Ovary (tissue), 9 donors: ENCODE measurements around the gene HCAR1. TPM values are rescaled to one million over a fixed set of nuclear protein-coding genes. Genes with fewer than 3 reads are reported as not detected.

ENCODE experiments used
- DNase-seq, 5 donors: peaks; one replicate each; pipeline ENCODE4 v3.0.0-alpha.2; 2019 to 2020
- H3K27ac ChIP-seq, 2 donors: fragments of 200-600 bp; one replicate each; pipeline versions ENCODE4 v1.5.1 to v1.8.0; 2019 to 2022
- H3K27me3 ChIP-seq: fragments of 200-600 bp; one replicate; pipeline ENCODE4 v1.8.0; 2022
- H3K36me3 ChIP-seq: fragments of 200-600 bp; sonication (generic); one replicate; pipeline ENCODE4 v1.5.1; 2019
- H3K4me1 ChIP-seq: one replicate; pipeline ENCODE4 v1.8.1; 2013; ENCODE audit warnings: mild to moderate bottlenecking, moderate library complexity; ENCODE audit not compliant: insufficient read depth
- H3K4me3 ChIP-seq: fragments of 200-600 bp; sonication (generic); one replicate; pipeline ENCODE4 v1.5.1; 2017
- H3K9me3 ChIP-seq, 2 donors: fragments of 200-600 bp in 1 of 2; sonication (generic) in 1 of 2; one replicate each; pipeline versions ENCODE4 v1.5.1 to v1.8.1; 2013 to 2019; ENCODE audit warnings: mild to moderate bottlenecking in 1 of 2, moderate library complexity in 1 of 2
- CTCF ChIP-seq, 3 donors: fragments of 450-650 bp in 2 of 3; fragments of 200-600 bp in 1 of 3; IDR thresholded peaks; one replicate each; pipeline versions ENCODE4 v1.5.1 to v1.8.0; 2016 to 2022; ENCODE audit warnings: antibody characterized with exemption in 3 of 3, mild to moderate bottlenecking in 1 of 3
- EP300 ChIP-seq: sonication (generic); formaldehyde crosslinking; IDR thresholded peaks from one replicate; pipeline ENCODE4 v1.6.1; 2017; ENCODE audit warnings: antibody characterized with exemption
- POLR2A ChIP-seq: fragments of 450-650 bp; IDR thresholded peaks from one replicate; pipeline ENCODE4 v1.6.1; 2017; ENCODE audit warnings: antibody characterized with exemption, mild to moderate bottlenecking, moderate library complexity
- WGBS, 3 donors: extraction: QIAGEN DNeasy Blood & Tissue Kit in 1 of 3; methylation state at CpG; one replicate each; pipeline versions ENCODE4 v1.1.5 to v1.1.7; 2013 to 2017; 5-methylcytosine and 5-hydroxymethylcytosine counted together
- intact Hi-C, 4 donors: fragments of 100-400 bp; cut with DNase I; formaldehyde crosslinking; loops; one replicate each; pipeline versions ENCODE4 v1.11.0 to v1.15.1; 2022 to 2023
- polyA plus RNA-seq, 2 donors: library from polyadenylated mRNA; stranded (reverse); fragments of 200-250 nt in 1 of 2; fragments of 350-450 nt in 1 of 2; fragmentation: Illumina TruSeq in 1 of 2; extraction: RNeasy Lipid Tissue Mini Kit (QIAGEN cat#74804) in 1 of 2; gene quantifications; one replicate each; pipeline ENCODE4 v1.2.3, GENCODE V29; 2013 to 2014
- total RNA-seq, 7 donors: library from RNA; depleted of rRNA in 2 of 7; stranded (reverse); fragments of >200 nt in 2 of 7; fragmentation: NEBNext Ultra II Directional in 3 of 7; extraction: Animal tissue kit (Norgen Biotek cat#: 25700) in 3 of 7; gene quantifications; one replicate each; pipeline versions ENCODE4 v1.1.0 to v1.2.4, GENCODE V29; 2016 to 2023
- donor health status: DM: no; HTN: no; CAD: no; lungs with moderate emphysema.
- donor health status: DM: no; HTN: no; CAD: no.
- donor health status: Bipolar disorder and iron deficiency.
- donor health status: DM: yes; HTN: yes; CAD: no.
- donor health status: DM: no; HTN: no; CAD: no.
- donor health status: DM: yes; HTN: yes; CAD: no.

Gene HCAR1
- total and polyA plus RNA-seq, 9 donors: 0.10 to 2.6 (median 0.53) TPM; not detected in 1

DNA sequence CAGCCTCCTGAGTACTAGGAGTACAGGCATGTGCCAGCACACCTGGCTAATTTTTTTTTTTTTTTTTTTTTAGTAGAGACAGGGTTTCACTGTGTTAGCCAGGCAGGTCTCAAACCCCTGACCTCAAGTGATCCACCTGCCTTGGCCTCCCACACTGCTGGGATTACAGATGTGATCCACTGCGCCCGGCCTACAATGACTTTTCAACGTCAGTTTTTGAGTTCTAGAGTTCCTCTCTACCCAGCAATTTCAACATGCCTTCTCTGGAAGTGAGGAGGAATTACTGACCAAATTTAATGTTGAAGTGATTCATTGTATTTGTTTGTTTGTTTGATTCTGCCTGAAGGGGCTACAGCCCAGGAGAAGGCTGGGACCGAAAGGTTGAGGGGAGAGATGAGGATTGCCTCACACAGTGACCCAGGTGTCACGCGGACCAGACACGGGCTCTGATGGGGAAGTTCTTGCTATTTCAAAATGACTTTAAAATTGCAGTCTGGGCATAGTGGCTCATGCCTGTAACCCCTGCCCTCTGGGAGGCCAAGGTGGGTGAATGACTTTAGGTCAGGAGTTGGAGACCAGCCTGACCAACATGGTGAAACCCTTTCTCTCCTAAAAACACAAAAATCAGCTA is 13.4 kb upstream of the HCAR1 start:
- no peaks in the 10 kb centered on the region for H3K27me3 ChIP-seq
- intact Hi-C loops: no loop called here
- WGBS, 3 donors: 89 to 93% (median 93%) methylated on average over 7 of the region's 7 CpGs
- DNase-seq: no peak
- H3K27ac ChIP-seq: no peak overlapping the region
- no peak overlapping the region for H3K4me3 ChIP-seq
- no peaks in the 10 kb centered on the region for H3K36me3 ChIP-seq
- TF ChIP-seq CTCF (IDR thresholded peaks at IDR 0.05) (no peak), POLR2A (no peak), EP300 (no peak)
- H3K4me1 ChIP-seq: no peaks in the 10 kb centered on the region
- H3K9me3 ChIP-seq: no peaks in the 10 kb centered on the region

GRCh38 chr12:122740351-122740750 is 9.7 kb upstream of the HCAR1 start:
- 93 to 96% (median 94%) methylated on average over 7 of the region's 7 CpGs for WGBS, 3 donors
- Histone ChIP-seq H3K9me3 (no peaks in the 10 kb centered on the region), H3K4me3 (no peak overlapping the region), H3K27me3 (no peaks in the 10 kb centered on the region), H3K4me1 (no peaks in the 10 kb centered on the region), H3K36me3 (no peaks in the 10 kb centered on the region), H3K27ac (no peak overlapping the region)
- no peak for DNase-seq
- TF ChIP-seq POLR2A (no peak), CTCF (IDR thresholded peaks at IDR 0.05) (no peak), EP300 (no peak)
- intact Hi-C loops: no loop called here

- DNase-seq: no peak
- no peaks in the 10 kb centered on the region for H3K27me3 ChIP-seq
- no peak overlapping the region for H3K27ac ChIP-seq
- no peak overlapping the region for H3K4me3 ChIP-seq
- 78 to 81% (median 79%) methylated on average over 7 of the region's 7 CpGs for WGBS, 3 donors
- TF ChIP-seq POLR2A (no peak), EP300 (no peak), CTCF (IDR thresholded peaks at IDR 0.05) (no peak)
- intact Hi-C loops: loop anchor here in 2 of 4 donors (10.0 kb wide), 2 partner anchors 84 to 104 kb away; no protein-coding TSS in a partner anchor
- no peaks in the 10 kb centered on the region for H3K9me3 ChIP-seq
- no peaks in the 10 kb centered on the region for H3K36me3 ChIP-seq
- no peaks in the 10 kb centered on the region for H3K4me1 ChIP-seq
These were observed 7.9 kb upstream of the HCAR1 start for GRCh38 chr12:122738571-122738970.

DNA sequence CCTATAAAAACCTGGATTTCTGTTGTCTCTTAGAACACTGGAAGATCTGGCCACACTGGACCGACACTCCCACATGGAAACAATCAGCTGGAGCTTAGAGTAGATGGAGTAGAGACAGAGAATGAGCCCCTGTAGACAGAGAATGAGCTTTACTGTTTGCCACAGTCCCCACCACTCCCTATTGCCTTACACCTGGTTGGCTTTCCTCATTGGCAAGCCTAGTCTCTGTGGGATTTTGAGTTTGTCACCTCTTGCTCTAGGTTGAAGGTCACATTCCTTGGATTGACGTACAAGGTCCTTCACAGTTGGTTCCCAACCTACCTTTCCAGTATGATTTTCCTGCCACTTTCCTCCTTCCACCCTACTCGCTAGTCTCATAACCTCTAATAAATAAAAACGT is 2.0 kb upstream of the HCAR1 start:
- DNase-seq: no peak
- intact Hi-C loops: loop anchor here in 2 of 4 donors (10.0 kb wide), 2 partner anchors 78 to 98 kb away; no protein-coding TSS in a partner anchor

More for the DNA sequence above, 2.0 kb upstream of the HCAR1 start:
- 84 to 92% (median 85%) methylated on average over 4 of the region's 4 CpGs for WGBS, 3 donors
- Histone ChIP-seq H3K27me3 (no peaks in the 10 kb centered on the region), H3K9me3 (no peaks in the 10 kb centered on the region), H3K27ac (no peak overlapping the region), H3K4me3 (no peak overlapping the region), H3K36me3 (no peaks in the 10 kb centered on the region), H3K4me1 (peaks cover 2% of the 10 kb centered on the region)
- TF ChIP-seq EP300 (no peak), CTCF (IDR thresholded peaks at IDR 0.05) (no peak), POLR2A (no peak)
